Activated T-cell treated with anti-CD3 and anti-CD28 coated beads, Interleukin-2, amount 50 U/mL, for 72 hours (primary cell): ENCODE measurements around the gene FHL1. TPM values are rescaled to one million over a fixed set of nuclear protein-coding genes. Genes with fewer than 3 reads are reported as not detected.

Experiments
- ATAC-seq, 2 donors: fragments of 150-1000 bp; cut with Tn5 transposase; replicated peaks in 1 of 2; 2 replicates each; pipeline ENCODE4 v1.10.0; 2021; ENCODE audit warnings: moderate library complexity in 2 of 2, mild to moderate bottlenecking in 1 of 2
- DNase-seq, 2 donors: peaks; one replicate each; pipeline ENCODE4 v3.0.0; 2021 to 2022; ENCODE audit warnings: mixed read lengths in 1 of 2
- H3K27ac Mint-ChIP-seq: one replicate; pipeline ENCODE4 v1.8.0; 2022; ENCODE audit warnings: mild to moderate bottlenecking, moderate library complexity, mixed read lengths
- H3K27me3 Mint-ChIP-seq: one replicate; pipeline ENCODE4 v1.8.0; 2022; ENCODE audit warnings: low read depth, mixed read lengths
- H3K36me3 Mint-ChIP-seq, 2 donors: one replicate each; pipeline ENCODE4 v1.8.0; 2022; ENCODE audit warnings: mixed read lengths in 2 of 2, mild to moderate bottlenecking in 1 of 2; ENCODE audit not compliant: insufficient read depth in 2 of 2
- H3K4me1 Mint-ChIP-seq: one replicate; pipeline ENCODE4 v1.8.0; 2022; ENCODE audit warnings: low read depth, mixed read lengths
- H3K4me3 Mint-ChIP-seq, 2 donors: one replicate each; pipeline ENCODE4 v1.8.0; 2022; ENCODE audit warnings: mild to moderate bottlenecking in 2 of 2, mixed read lengths in 2 of 2, moderate library complexity in 2 of 2
- H3K9me3 Mint-ChIP-seq, 2 donors: one replicate each; pipeline ENCODE4 v1.8.0; 2022; ENCODE audit warnings: mixed read lengths in 2 of 2
- total RNA-seq, 2 donors: library from RNA; stranded (reverse); gene quantifications; one replicate each; pipeline ENCODE4 v1.2.3, GENCODE V29; 2022

FHL1 gene
- total RNA-seq, 2 donors from 2014 or later, result 15.7 to 18.7 TPM

DNA sequence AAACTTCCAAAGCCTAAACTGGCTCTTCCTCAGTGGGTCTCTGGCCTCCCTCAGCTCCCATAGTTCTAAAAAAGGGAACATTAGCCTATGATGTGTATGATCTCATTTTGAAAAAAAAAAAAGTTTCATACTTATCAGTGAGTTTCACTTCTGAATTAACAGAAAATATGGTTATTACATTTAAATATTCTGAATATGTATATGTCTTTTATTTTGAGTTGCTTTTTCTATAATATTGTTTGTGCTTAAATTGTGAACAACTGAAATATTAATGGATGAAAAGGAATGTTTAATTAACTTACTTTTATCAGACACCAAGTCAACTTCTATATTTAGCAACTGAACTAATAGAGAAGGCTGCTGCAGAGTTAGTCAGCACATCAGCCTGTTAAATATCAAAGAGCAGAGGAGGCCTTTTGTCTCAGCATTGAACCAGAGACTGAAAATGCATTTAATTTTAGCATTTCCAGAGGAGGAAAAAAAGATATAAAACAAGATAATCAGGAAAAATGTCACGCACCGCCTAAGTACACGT lies 20.4 kb upstream of the FHL1 start:
- peaks cover 0 to 1% of the 10 kb centered on the region in 2 donors for H3K9me3 Mint-ChIP-seq
- peaks cover 0 to 2% of the 10 kb centered on the region in 2 donors for H3K36me3 Mint-ChIP-seq
- H3K4me3 Mint-ChIP-seq, result no peak overlapping the region
- DNase-seq (no peak), ATAC-seq (no peak)
- peaks cover 16% of the 10 kb centered on the region for H3K27me3 Mint-ChIP-seq
- H3K27ac Mint-ChIP-seq, result no peak overlapping the region
- H3K4me1 Mint-ChIP-seq, result peaks cover 8% of the 10 kb centered on the region

DNA sequence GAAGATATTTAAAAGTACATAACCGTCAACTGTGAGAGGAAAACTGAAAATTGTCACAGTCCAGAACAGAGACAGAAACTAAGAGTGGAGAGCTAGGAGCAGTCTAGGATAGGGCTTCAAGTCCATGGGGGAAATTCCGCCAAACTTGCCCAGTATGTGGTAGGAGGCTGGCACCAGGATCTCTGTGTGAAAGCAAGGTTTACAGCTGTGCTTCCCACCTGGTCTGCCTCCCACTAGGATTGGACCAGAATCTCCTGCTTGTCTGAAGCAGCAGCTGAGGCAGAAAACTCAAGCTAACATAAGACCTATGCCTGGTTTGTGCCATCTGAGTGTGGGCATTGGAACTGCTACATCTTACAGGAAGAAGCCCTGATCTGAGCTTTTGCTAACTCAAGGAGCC lies 18.6 kb upstream of the FHL1 start:
- Mint-ChIP-seq H3K9me3 (peaks cover 0 to 1% of the 10 kb centered on the region in 2 donors), H3K36me3 (peaks cover 0 to 2% of the 10 kb centered on the region in 2 donors), H3K27ac (peak overlapping the region; percentile 39), H3K4me3 (no peak overlapping the region), H3K27me3 (peaks cover 7% of the 10 kb centered on the region), H3K4me1 (peaks cover 8% of the 10 kb centered on the region)
- ATAC-seq (no peak), DNase-seq (no peak)

DNA sequence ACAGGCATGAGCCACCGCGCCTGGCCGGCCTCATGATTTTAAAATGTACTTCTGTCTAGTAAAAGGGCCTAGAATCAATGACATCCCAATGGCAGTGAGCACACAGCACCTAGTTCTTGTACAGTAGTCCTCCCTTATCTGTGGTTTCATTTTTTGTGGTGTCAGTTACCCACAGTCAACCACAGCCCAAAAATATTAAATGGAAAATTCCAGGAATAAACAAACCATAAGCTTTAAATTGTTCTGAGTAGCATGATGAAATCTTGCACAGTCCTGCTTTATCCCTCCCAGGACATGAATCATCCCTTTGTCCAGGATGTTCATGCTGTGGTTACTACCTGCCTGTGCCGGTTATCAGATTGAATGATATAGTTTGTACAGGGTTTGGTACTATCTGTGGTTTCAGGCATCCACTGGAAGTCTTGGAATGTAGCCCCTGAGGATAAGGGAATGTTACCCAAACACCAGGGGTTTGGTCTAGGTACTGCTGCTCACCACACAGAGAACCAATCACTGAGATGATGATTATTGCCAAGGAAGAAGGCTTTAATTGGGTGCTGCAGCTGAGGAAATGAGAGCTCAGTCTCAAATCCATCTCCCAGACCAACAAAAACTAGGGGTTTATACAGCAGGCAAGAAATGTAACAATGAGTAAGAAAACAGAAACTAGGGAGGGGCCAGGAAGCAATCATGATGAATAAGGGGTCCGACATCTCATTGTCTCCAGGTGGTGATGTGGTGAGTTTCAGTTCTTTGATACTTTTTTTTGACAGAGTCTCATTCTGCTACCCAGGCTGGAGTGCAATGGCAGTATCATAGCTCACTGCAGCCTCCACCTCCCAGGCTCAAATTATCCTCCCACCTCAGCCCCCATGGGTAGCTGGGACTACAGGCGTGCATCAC lies 16.2 kb upstream of the FHL1 start:
- peaks cover 8% of the 10 kb centered on the region for H3K4me1 Mint-ChIP-seq
- H3K27ac Mint-ChIP-seq, result peak overlapping the region; percentile 70
- ATAC-seq (peak; percentile 86 to 90), DNase-seq (peak; percentile 18 to 36)
- H3K4me3 Mint-ChIP-seq, result peak overlapping the region in 1 of 2 donors; percentile 12
- peaks cover 6% of the 10 kb centered on the region for H3K27me3 Mint-ChIP-seq
- peaks cover 0 to 1% of the 10 kb centered on the region in 2 donors for H3K9me3 Mint-ChIP-seq
- H3K36me3 Mint-ChIP-seq, result peaks cover 0 to 2% of the 10 kb centered on the region in 2 donors

DNA sequence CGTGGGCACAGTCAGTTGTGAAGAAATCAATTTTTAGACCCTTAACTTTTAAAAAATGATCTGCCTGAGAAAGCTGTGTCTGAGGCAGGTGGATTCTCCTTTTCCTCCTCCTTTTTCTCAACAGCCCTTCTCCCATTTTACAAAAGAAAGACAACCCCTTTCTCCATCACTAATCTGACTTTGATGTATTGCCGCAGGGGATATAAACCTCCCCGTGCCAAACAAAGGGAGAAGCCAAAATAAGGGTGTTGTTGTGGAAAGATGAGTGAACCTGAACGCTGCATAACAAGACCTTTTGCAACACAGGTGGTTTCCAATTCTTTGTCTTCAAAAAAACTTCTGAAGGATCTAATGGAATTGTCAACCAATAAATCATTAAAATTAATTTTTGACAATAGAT lies 8.4 kb upstream of the FHL1 start:
- ATAC-seq (no peak), DNase-seq (no peak)
- H3K27ac Mint-ChIP-seq, result no peak overlapping the region
- H3K27me3 Mint-ChIP-seq, result peaks cover 18% of the 10 kb centered on the region
- no peaks in the 10 kb centered on the region for H3K36me3 Mint-ChIP-seq
- H3K9me3 Mint-ChIP-seq, result peaks cover 0 to 1% of the 10 kb centered on the region in 2 donors
- peaks cover 6% of the 10 kb centered on the region for H3K4me1 Mint-ChIP-seq
- no peak overlapping the region for H3K4me3 Mint-ChIP-seq

DNA sequence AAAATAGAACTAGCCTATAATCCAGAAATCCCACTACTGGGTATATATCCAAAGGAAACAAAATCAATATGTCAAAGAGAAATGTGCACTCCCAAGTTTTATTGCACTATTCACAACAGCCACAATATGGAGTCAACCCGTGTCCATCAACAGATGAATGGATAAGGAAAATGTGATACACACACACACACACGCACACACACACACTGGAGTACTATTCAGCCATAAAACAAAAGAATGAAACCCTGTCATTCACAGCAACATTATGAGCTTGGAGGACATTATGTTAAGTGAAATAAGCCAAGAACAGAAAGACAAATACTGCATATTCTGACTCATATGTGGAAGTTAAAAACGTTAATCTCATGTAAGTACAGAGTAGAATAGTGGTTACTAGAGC lies 5.8 kb upstream of the FHL1 start:
- Mint-ChIP-seq H3K27ac (no peak overlapping the region), H3K4me1 (peaks cover 25% of the 10 kb centered on the region), H3K9me3 (peaks cover 0 to 1% of the 10 kb centered on the region in 2 donors), H3K36me3 (no peaks in the 10 kb centered on the region), H3K4me3 (no peak overlapping the region), H3K27me3 (peaks cover 32% of the 10 kb centered on the region)
- DNase-seq (no peak), ATAC-seq (no peak)

DNA sequence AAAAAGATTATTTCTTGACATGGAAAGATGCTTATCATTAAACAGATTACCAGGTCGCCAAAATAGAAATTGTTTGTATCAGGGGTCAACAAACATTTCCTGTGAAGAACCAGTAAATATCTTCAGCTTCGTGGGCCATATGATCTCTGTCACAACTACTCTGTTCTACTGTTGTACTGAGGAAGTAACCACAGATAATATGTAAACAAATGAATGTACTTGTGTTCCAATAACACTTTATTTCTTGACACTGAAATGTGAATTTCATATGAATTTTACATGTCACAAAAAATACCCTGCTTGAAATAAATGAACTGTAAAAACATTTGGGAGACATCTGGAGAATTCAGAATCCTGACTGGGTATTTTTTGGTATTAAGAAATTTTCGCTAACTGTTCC lies 4.7 kb upstream of the FHL1 start:
- Mint-ChIP-seq H3K27ac (no peak overlapping the region), H3K36me3 (no peaks in the 10 kb centered on the region), H3K9me3 (peaks cover 0 to 1% of the 10 kb centered on the region in 2 donors), H3K4me3 (no peak overlapping the region), H3K4me1 (peaks cover 27% of the 10 kb centered on the region), H3K27me3 (peaks cover 28% of the 10 kb centered on the region)
- ATAC-seq, result no peak
- DNase-seq, result no peak

DNA sequence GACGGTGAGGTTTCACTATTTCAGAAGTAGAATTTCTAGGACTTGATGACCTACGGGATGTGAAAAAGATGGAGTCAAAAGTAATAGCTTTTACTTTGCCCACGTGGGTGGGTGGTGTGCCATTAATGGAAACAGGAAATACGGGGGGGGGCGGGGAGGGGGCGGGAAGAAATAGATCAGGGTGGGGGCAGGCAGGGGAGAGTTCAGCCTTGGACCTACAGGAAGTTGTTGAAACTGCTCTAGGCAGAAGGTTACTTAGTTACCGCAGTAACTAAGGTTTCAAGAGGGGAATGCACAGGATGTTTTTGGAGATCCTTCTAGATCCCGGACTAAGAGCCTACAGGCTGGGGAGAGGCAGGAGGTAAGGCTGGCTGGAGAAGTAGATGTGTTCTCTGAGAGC lies 3.6 kb upstream of the FHL1 start:
- Mint-ChIP-seq H3K4me3 (peak overlapping the region; percentile 12 to 73), H3K27me3 (peaks cover 33% of the 10 kb centered on the region), H3K27ac (no peak overlapping the region), H3K4me1 (peaks cover 27% of the 10 kb centered on the region), H3K36me3 (no peaks in the 10 kb centered on the region), H3K9me3 (peaks cover 0 to 1% of the 10 kb centered on the region in 2 donors)
- no peak for DNase-seq
- ATAC-seq, result no peak

DNA sequence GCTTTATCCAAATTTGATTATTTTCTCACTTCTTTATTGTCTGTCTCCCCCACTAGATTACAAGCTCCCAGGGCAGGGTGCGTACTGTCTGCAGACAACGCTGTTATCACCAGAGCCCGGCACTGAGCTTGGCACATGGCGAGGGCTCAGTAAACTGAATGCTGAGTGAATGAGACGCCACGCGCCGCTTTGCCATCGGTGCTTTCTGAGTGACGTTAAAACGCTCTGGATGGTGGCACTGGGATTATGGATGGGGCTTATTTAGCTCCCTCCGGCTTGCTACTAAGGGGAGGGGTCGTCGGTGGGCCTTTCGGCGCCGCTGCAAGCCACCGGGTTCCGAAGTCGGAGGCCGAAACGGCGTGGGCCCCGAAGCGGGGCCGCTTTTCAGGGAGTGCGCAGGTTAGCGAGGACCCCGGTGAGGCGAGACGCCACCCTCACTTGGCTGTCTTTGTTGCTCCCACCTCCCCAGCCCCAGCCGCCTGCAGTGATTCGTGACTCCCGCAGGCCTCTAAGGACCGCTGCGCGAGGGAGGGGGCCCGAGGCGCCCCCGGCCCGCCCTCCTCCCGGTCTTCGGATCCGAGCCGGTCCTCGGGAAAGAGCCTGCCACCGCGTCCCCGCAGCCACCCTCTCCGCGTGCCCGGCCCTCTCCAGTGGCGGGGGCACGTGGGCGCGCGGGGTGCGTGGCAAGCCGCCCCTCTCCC lies 569 bp upstream of the FHL1 start:
- Mint-ChIP-seq H3K27me3 (peaks cover 34% of the 10 kb centered on the region), H3K4me1 (peaks cover 27% of the 10 kb centered on the region), H3K36me3 (no peaks in the 10 kb centered on the region), H3K9me3 (peaks cover 0 to 1% of the 10 kb centered on the region in 2 donors), H3K4me3 (peak overlapping the region; percentile 88 to 90), H3K27ac (peak overlapping the region; percentile 15)
- peak; percentile 4 to 10 for DNase-seq
- ATAC-seq, result peak; percentile 51 to 58

DNA sequence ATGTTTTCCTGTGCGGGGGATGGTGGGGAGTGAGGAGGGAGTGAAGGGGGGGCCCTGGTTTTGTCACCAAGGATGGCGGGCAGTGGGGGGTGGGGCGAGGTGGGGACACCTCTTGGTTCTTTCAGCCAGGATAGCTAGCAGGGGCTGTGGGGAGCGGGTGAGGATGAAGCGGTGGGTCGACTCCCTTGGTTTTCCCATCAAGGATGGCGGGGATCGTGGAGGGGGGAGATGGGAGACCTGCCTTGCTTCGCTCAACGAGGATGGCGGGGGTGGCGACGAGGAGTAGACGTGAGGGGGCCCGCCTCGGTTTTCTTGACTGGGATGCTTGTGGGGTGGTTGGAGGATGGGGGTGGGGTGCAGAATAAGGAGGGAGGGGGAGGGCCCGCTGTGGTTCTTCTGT lies 643 bp downstream of the FHL1 start:
- Mint-ChIP-seq H3K27ac (no peak overlapping the region), H3K36me3 (no peaks in the 10 kb centered on the region), H3K4me3 (peak overlapping the region; percentile 62 to 65), H3K4me1 (peaks cover 27% of the 10 kb centered on the region), H3K27me3 (peaks cover 34% of the 10 kb centered on the region), H3K9me3 (peaks cover 0 to 1% of the 10 kb centered on the region in 2 donors)
- ATAC-seq (no peak), DNase-seq (no peak)

DNA sequence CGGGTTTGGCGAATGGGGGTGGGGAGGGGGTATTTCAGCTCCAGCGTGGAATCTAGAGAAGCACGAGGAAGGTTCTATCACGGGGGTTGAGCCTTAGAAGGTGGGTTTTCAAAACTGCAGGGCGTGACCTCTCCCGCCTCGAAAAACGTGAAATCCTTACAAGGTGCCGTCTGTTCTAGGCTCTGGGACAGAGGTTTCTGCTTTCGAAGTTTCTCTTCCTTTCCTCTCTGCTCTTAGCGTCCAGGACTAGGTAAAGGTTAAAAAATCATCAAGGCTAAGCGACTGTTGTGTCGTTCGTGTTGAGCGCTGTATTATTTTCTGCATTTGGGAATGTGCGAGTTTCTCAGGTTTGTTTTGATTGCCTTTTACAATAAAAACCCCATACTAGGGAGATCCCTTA lies 1.1 kb downstream of the FHL1 start:
- Mint-ChIP-seq H3K36me3 (no peaks in the 10 kb centered on the region), H3K27me3 (peaks cover 34% of the 10 kb centered on the region), H3K4me3 (peak overlapping the region; percentile 62 to 65), H3K9me3 (peaks cover 0 to 1% of the 10 kb centered on the region in 2 donors), H3K4me1 (peaks cover 26% of the 10 kb centered on the region), H3K27ac (no peak overlapping the region)
- no peak for DNase-seq
- ATAC-seq, result no peak

DNA sequence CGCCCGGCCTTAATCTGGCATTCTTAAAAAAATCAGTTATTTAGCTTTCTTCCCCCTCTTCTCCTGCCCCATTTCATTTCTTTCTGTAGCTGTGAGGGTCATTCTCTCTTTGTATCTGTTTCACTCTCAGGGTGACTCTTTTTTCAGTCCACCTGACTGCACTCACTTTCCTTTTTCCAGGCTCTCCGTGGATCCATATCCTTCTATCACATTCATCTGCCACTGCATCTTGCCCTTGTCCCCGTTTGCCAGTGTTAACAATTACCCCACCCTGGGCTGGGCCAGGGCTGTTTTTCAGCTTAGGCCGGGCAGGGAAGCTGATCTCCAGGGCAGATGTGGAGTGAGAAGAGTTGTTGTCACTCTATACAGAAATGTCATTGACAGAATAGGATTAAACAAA lies 7.7 kb downstream of the FHL1 start:
- Mint-ChIP-seq H3K4me1 (peaks cover 10% of the 10 kb centered on the region), H3K36me3 (no peaks in the 10 kb centered on the region), H3K9me3 (no peaks in the 10 kb centered on the region), H3K27ac (no peak overlapping the region), H3K4me3 (no peak overlapping the region), H3K27me3 (peaks cover 9% of the 10 kb centered on the region)
- ATAC-seq (no peak), DNase-seq (no peak)

DNA sequence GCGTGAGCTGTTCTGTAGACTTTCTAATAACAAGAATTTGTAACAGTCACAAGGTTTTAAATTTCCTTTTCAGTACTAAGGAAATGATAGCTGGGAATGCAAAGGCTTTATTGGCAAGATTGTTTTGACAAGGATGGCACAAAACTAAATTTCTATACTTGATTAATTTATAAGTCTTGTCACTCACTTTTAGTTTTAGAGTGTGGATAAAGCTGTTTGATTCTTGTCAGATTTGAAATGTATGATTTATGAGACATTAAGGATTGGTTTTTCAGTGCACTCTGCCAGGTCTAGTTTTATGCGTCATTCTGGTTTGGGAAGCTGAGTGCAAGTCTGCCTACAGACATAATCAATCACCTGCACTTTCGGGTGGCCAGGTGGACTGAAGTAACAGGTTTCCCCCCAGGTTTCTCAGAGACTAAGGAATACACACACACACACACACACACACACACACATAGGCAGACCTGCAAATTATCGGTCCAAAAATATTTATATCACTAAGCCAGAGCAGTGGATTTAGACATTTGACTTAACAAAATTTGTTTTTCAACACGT lies 9.3 kb downstream of the FHL1 start:
- DNase-seq (no peak), ATAC-seq (no peak)
- no peak overlapping the region for H3K4me3 Mint-ChIP-seq
- H3K27ac Mint-ChIP-seq, result no peak overlapping the region
- peaks cover 12% of the 10 kb centered on the region for H3K27me3 Mint-ChIP-seq
- H3K36me3 Mint-ChIP-seq, result no peaks in the 10 kb centered on the region
- peaks cover 10% of the 10 kb centered on the region for H3K4me1 Mint-ChIP-seq
- H3K9me3 Mint-ChIP-seq, result no peaks in the 10 kb centered on the region

DNA sequence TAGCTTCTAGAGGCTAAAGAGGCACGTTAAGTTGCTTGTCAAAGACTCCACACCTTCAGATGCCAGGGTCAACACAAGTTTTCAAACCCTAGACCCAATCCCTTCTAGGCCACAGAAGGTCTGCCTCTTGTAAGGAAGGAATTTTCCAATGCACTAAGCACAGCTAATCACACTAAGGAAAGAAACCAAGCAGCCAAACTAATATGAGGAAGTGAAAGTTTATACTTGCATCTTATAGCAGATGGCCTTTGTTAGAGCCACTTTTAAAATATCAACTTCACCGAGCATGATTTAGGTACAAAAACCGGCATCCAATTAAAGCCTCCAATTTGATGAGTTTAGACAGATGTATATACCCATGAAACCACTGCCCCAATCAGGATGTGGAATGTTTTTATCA lies 9.9 kb downstream of the FHL1 start:
- Mint-ChIP-seq H3K36me3 (no peaks in the 10 kb centered on the region), H3K27me3 (peaks cover 16% of the 10 kb centered on the region), H3K4me3 (no peak overlapping the region), H3K4me1 (peaks cover 10% of the 10 kb centered on the region), H3K9me3 (no peaks in the 10 kb centered on the region), H3K27ac (no peak overlapping the region)
- no peak for ATAC-seq
- DNase-seq, result no peak
